Omental fat pad (tissue), 4 donors: ENCODE data around the gene SORL1. TPM values are rescaled to one million over a fixed set of nuclear protein-coding genes. Genes with fewer than 3 reads are reported as not detected.

ENCODE experiments used
- ATAC-seq: fragments of 150-250 bp; one replicate; pipeline ENCODE4 v1.9.1; 2016; ENCODE audit warnings: mild to moderate bottlenecking, moderate library complexity; ENCODE audit not compliant: low FRiP score
- DNase-seq: peaks from one replicate; pipeline ENCODE4 v3.0.0-alpha.2; 2019; ENCODE audit warnings: low spot score
- CTCF ChIP-seq, 3 donors: fragments of 450-650 bp; IDR thresholded peaks; one replicate each; pipeline ENCODE4 v1.5.1; 2016 to 2017; ENCODE audit warnings: antibody characterized with exemption in 3 of 3, mild to moderate bottlenecking in 3 of 3, moderate library complexity in 2 of 3
- total RNA-seq, 4 donors: library from RNA; depleted of rRNA; stranded (reverse); fragments of >200 nt; gene quantifications; one replicate each; pipeline ENCODE4 v1.1.0, GENCODE V29; 2016

SORL1 gene
- total RNA-seq, 4 donors from 2014 or later: 5.8 to 93.0 (median 11.1) TPM

GRCh38 chr11:121614636-121615240 is 162.6 kb downstream of the SORL1 start:
- DNase-seq (no peak), ATAC-seq (no peak)
- no peak for TF ChIP-seq CTCF (IDR thresholded peaks at IDR 0.05)

GRCh38 chr11:121615501-121615900 is 163.4 kb downstream of the SORL1 start:
- ATAC-seq (no peak), DNase-seq (no peak)
- TF ChIP-seq CTCF (IDR thresholded peaks at IDR 0.05): no peak

- no peak for ATAC-seq
- no peak for TF ChIP-seq CTCF (IDR thresholded peaks at IDR 0.05)
Measured at GRCh38 chr11:121618516-121618915, 166.4 kb downstream of the SORL1 start.

GRCh38 chr11:121625777-121626506 is 173.8 kb downstream of the SORL1 start:
- no peak for TF ChIP-seq CTCF (IDR thresholded peaks at IDR 0.05)
- no peak for ATAC-seq
- no peak for DNase-seq

More at GRCh38 chr11:121618516-121618915, 166.4 kb downstream of the SORL1 start:
- DNase-seq: no peak

- ATAC-seq: no peak
- no peak for TF ChIP-seq CTCF (IDR thresholded peaks at IDR 0.05)
Measured at GRCh38 chr11:121626507-121626875, 174.4 kb downstream of the SORL1 start.

GRCh38 chr11:121626980-121627379 is 174.9 kb downstream of the SORL1 start:
- DNase-seq (no peak), ATAC-seq (no peak)
- TF ChIP-seq CTCF (IDR thresholded peaks at IDR 0.05): no peak

More at GRCh38 chr11:121626507-121626875, 174.4 kb downstream of the SORL1 start:
- DNase-seq: no peak

- ATAC-seq (no peak), DNase-seq (no peak)
- no peak for TF ChIP-seq CTCF (IDR thresholded peaks at IDR 0.05)
Measured at GRCh38 chr11:121630041-121630440, 177.9 kb downstream of the SORL1 start.
